ENCODE results near the gene DCN.

DCN gene

DNA sequence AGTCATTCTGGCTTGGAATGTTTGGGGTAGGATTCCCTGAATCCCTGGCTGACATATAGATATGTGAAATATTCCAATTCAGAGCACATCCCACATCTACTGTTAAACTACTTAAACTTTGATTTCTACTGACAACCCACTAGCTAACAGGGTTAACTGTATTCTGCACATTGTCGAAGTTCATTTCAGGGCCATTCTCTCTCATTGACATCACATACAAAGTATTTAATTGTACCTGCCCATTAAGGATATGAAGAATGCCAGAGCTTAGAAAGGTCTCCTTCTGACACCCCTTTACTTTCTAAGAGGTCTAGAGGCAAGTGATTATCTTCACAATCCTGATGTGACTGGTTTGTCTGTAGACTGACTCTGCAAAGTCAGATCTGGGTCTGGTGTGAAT is 2.8 kb upstream of the DCN start:
- no peak for DNase-seq
- no peaks in the 10 kb centered on the region for H3K9me3 ChIP-seq (ENCODE audit: severe bottlenecking)
- H3K4me3 ChIP-seq (ENCODE audit: low read depth, low read length), result no peak overlapping the region
- TF ChIP-seq, protein P1, sequence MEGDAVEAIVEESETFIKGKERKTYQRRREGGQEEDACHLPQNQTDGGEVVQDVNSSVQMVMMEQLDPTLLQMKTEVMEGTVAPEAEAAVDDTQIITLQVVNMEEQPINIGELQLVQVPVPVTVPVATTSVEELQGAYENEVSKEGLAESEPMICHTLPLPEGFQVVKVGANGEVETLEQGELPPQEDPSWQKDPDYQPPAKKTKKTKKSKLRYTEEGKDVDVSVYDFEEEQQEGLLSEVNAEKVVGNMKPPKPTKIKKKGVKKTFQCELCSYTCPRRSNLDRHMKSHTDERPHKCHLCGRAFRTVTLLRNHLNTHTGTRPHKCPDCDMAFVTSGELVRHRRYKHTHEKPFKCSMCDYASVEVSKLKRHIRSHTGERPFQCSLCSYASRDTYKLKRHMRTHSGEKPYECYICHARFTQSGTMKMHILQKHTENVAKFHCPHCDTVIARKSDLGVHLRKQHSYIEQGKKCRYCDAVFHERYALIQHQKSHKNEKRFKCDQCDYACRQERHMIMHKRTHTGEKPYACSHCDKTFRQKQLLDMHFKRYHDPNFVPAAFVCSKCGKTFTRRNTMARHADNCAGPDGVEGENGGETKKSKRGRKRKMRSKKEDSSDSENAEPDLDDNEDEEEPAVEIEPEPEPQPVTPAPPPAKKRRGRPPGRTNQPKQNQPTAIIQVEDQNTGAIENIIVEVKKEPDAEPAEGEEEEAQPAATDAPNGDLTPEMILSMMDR (IDR thresholded peaks at IDR 0.05; ENCODE audit: low read depth, low read length), result no peak
- no peaks in the 10 kb centered on the region for H3K27me3 ChIP-seq (ENCODE audit: insufficient read depth, low read depth, severe bottlenecking)
- no peak overlapping the region for H3K27ac ChIP-seq
- H3K36me3 ChIP-seq, result no peaks in the 10 kb centered on the region

DNA sequence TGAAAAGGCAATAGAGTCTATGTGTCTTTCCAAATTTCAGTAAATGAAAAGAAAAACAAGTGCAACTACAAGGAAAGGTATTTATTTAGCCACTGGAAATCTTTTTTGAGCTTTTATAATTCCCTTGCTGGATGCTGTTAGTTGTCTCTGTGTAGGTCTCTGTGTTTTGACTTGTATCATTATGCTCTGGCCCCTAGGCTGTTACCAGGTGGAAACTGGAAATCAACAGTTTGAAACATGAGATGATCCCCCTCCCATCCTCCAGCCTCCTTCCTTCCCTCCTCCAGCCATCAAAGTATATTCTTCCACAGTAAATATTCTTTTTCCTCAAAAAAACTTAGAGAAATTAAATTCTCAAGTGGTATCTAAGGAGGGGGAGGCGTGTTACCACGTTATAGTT is 934 bp upstream of the DCN start:
- Histone ChIP-seq H3K27ac (no peak overlapping the region), H3K36me3 (no peaks in the 10 kb centered on the region), H3K27me3 (ENCODE audit: insufficient read depth, low read depth, severe bottlenecking) (no peaks in the 10 kb centered on the region), H3K4me3 (ENCODE audit: low read depth, low read length) (no peak overlapping the region), H3K9me3 (ENCODE audit: severe bottlenecking) (no peaks in the 10 kb centered on the region)
- DNase-seq, result no peak
- TF ChIP-seq, protein P1 (IDR thresholded peaks at IDR 0.05; ENCODE audit: low read depth, low read length), result no peak

DNA sequence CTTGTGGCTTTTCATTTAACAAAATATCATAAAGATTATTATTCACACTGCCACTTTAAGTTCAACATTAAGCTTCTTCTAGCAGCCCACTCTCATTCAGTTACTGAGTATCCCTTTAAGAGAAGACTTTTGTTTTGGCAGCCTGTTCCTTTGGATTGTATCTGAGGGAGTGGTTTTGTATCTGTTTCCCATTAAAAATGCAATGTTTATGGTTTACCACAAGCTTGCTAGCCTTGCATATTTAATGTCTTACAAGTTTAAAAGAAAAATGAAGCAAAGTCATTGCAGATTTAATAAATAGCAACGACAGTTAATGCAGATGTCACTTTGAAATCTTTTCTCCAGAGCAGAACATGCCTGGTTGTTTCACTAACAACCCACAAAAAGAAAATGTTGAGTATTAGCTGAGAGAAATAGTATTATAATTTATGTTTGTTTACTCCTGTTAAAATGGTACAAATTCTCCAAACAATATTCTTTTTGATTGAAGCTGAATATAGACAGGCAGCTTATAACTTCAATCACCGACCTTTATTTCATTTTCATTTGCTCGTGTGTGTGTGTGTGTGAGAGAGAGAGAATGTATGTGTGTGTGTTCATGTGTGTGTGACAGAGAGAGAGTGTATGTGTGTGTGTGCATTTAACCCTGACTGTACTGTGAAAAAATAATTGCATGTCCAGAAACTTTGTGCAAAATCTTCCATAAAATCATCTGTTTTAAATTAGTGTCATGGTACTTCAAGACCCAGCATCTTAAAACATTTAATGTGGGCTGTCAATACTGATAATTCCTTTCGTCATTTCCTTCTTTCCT is 1.8 kb downstream of the DCN start:
- no peak for DNase-seq
- H3K4me3 ChIP-seq (ENCODE audit: low read depth, low read length), result no peak overlapping the region
- no peaks in the 10 kb centered on the region for H3K9me3 ChIP-seq (ENCODE audit: severe bottlenecking)
- TF ChIP-seq, protein P1 (IDR thresholded peaks at IDR 0.05; ENCODE audit: low read depth, low read length), result no peak
- H3K27ac ChIP-seq, result no peak overlapping the region
- H3K27me3 ChIP-seq (ENCODE audit: insufficient read depth, low read depth, severe bottlenecking), result no peaks in the 10 kb centered on the region
- no peaks in the 10 kb centered on the region for H3K36me3 ChIP-seq

DNA sequence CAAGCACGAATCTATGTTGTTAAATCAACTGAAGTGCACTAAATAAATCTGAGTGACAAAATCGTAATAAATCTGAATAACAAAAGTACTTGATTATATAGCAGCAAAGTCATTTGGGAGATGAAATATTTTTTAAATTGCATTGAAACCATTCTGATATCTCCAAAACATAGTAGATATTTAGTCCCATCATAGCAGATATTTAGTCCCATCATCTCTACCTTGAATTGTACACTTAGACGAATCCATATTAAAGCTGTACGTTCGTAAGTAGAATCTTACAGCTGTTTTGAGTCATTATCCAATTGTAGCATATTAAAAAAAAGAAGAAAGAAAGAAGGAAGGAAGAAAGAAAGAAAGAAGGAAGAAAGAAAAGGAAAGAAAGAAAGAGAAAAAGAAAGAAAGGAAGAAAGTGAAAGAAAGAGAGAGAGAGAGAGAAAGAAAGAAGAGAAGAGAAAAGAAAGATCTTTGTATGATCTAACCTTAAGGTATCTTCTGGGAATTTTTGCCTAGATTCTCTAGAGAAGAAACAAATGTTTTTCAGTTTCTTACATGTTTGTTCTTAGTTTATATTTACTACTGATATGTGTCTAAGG is 2.6 kb downstream of the DCN start:
- no peak for DNase-seq
- H3K9me3 ChIP-seq (ENCODE audit: severe bottlenecking), result no peaks in the 10 kb centered on the region
- H3K4me3 ChIP-seq (ENCODE audit: low read depth, low read length), result no peak overlapping the region
- no peaks in the 10 kb centered on the region for H3K27me3 ChIP-seq (ENCODE audit: insufficient read depth, low read depth, severe bottlenecking)
- no peaks in the 10 kb centered on the region for H3K36me3 ChIP-seq
- H3K27ac ChIP-seq, result no peak overlapping the region
- TF ChIP-seq, protein P1 (IDR thresholded peaks at IDR 0.05; ENCODE audit: low read depth, low read length), result no peak

DNA sequence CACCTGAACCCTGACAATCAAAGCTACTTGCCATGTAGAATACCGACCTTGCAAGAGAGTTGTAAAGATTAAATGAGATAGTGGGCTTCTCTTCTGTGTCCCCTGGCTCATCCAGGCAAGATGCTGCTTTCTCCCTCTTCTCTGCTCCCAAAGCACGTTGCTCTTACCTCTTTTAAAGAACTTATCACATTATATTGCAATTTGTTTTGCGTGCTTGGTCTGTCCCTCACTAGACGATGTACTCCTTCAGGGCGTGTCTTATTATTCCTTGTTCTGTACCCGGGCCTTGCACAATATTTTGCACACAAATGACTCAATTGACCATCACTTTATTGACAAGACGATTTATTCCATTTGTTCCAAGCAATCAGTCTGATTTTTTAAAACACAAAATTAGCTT is 3.3 kb downstream of the DCN start:
- TF ChIP-seq, protein P1 (IDR thresholded peaks at IDR 0.05; ENCODE audit: low read depth, low read length), result no peak
- Histone ChIP-seq H3K36me3 (no peaks in the 10 kb centered on the region), H3K27ac (no peak overlapping the region), H3K4me3 (ENCODE audit: low read depth, low read length) (no peak overlapping the region), H3K9me3 (ENCODE audit: severe bottlenecking) (no peaks in the 10 kb centered on the region), H3K27me3 (ENCODE audit: insufficient read depth, low read depth, severe bottlenecking) (no peaks in the 10 kb centered on the region)
- DNase-seq, result no peak
